ENCODE measurements around the gene RTTN.

The RTTN gene

GRCh38 chr18:70197026-70197425 lies 8.5 kb downstream of the RTTN start:
- DNase-seq: no peak

GRCh38 chr18:70195852-70196434 lies 9.5 kb downstream of the RTTN start:
- DNase-seq: no peak

DNA sequence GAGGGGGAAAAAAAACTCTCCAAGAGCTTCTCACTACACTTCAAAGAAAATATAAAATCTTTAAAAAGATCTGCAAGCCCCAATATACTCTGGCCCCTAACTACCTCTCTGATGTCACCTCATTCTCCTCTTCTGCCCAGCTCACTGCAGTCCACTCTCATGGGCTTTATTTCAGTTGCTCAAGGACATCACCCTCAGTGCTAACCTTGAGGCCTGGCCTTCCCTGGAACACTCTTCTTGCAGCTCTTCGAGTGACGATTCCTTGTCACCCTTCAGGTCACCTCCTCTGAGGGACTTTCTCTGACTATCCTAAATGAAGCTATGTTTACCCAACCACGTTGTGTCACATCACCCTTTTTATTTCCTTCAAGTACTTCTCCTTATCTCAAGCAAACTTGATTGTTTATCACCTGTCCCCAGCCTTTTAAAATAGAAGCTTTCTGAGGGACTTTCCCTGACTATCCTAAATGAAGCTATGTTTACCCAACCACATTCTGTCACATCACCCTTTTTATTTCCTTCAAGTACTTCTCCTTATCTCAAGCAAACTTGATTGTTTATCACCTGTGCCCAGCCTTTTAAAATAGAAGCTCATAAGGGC lies 10.4 kb downstream of the RTTN start:
- DNase-seq: no peak

DNA sequence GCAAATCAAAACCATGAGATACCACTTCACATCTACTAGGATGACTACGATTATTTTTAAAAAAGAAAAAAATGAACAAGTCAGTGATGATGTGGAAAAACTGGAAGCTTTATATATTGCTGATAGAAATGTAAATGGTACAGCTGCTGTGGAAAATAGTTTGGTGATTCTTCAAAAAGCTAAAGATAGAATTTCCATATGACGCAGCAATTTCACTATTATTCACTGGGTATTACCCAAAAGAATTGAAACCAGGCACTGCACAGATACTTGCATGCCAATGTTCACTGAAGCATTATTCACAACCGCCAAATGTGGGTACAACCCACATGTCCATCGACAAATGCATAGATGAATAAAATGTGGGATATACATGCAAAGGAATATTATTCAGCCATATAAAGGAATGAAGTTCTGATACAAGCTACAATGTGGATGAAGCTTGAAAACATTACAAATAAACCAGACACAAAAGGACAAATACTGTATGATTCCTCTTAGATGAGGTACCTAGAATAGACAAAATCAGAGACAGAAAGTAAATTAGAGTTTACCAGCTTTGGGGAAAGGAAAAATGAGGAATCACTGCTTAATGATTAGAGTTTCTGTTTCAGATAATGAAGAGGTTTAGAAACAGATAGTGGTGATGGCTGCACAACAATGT lies 11.1 kb downstream of the RTTN start:
- DNase-seq: no peak

DNA sequence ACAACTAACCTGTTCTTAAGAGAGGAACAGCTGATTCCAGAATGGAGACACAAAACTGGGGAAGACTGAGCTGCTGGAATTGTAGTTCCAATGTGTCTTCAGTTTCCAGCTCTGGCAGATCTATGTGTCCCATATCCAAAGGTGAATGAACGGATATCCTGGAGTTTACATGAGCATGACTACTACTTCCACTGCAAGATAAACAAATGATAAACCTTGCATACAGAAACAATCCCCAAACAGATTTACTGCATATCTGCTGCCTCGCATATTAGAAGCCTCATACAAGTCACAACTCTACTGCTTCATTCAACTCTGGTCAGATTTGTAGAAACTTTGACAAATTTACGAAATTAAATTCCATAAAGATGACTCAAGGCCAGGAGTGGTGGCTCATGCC lies 15.0 kb downstream of the RTTN start:
- no peak for DNase-seq

- no peak for DNase-seq
Observed at GRCh38 chr18:70188113-70188512, 17.4 kb downstream of the RTTN start.

GRCh38 chr18:70183441-70183840 lies 22.0 kb downstream of the RTTN start:
- no peak for DNase-seq

GRCh38 chr18:70182548-70182947 lies 22.9 kb downstream of the RTTN start:
- DNase-seq: no peak

DNA sequence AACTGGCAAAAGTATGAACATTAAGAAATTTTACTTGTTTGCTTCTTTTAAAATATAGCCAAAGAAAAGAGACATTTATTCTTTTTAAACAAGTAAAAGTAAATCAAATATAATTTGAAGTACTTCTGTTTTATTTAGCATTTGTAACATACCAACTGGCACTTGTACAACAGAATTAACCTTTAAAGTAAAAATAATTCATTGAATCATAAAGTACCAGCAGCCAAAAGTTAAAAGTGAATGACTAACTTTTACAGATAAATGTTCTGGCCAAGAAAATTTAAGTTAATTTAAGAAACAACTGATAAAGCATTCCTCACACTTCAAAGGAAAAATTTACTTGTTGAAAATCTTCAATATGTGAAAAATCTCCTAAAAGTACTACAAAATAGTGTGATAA lies 23.8 kb downstream of the RTTN start:
- DNase-seq: no peak

DNA sequence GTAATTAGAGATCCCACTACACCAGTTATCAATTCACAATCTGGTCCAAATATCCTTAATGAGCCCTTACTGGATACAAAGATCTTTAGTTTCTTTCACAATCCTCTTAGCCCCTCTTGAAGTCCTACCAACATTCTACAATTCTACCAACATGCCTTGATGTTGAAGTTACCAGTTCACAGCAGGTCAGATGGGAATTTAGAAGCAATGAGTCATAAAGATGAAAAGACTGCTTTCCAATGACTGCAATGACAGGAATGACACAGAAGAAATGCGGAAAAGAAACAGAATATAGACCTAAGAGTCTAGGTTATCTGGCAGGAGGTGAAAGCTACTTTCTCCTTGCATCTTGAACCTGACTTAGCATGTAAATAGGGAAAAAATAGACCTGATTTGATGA lies 24.5 kb downstream of the RTTN start:
- DNase-seq: no peak

- DNase-seq: no peak
Observed at GRCh38 chr18:70176537-70176936, 28.9 kb downstream of the RTTN start.

DNA sequence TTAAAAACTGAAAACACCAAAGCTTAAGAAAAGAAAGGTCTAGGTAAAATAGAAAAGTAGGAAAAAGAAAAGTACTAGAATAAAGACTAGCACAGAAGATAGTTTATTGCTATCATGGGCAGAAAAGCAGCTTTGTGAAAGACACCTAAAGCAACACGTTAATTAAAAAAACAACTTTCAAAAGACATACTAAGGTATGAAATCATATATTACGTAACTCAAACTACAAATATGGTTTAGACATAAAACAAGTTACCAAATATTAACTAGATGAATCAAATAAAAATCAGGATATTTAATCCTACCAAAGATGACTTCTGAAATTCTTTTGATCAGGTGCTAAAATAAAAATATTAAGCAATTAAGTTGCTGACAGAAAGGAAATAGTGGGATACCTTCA lies 30.3 kb downstream of the RTTN start:
- no peak for DNase-seq

DNA sequence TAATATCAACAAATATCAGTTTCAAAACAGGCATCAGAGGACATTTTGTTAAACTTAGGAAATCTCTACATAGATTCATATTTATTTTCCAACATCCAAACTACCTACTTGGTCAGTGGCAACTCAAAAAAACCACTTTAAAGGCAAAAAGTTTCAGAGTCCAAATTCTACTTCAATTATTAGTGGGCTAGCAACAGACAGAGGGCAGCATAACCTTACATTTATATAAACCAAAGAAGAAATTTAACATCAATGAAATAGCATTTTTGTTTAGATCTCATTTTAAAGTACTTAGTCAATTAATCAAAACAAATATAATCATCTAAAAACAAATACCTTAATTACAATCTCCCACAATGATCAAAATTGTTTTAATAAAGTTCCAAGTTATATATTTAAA lies 33.3 kb downstream of the RTTN start:
- DNase-seq: no peak

- no peak for DNase-seq
Observed at GRCh38 chr18:70169747-70170146, 35.7 kb downstream of the RTTN start.

DNA sequence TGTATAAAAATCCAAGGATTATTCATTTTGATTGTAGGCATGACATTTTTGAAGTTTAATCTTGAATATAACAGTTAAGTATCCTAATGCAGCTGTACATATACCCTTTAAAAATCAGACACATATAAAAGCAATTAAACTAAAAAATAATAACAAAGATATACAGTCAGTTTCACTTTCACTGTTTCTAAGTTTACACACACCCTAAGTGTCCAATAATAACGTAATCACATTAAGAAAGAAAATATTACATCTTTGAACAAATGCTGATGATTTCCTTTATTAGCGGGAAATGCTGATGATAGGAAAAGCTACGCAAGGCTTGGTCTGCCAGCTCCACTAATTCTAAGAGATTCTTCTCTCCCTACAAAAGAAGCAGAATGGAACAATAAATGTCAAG lies 38.8 kb downstream of the RTTN start:
- no peak for DNase-seq

DNA sequence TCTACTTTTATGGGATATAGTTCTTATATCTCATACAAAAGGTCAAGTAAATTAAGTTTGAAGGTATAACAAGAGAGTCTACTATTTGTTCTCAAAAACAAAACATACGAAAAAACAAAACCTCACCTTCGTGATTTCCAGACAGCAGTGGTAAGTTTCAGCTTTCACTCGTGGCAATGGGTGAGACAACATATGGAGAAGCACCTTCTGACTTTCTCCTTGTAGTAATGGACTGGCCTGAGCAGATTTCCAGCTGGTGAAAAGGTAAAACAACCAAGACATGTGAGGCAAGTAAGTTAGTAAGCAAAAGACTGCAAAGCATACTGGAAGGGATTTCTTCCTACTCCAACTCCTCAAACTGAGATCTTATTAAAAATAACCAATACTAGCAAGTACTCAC lies 39.6 kb downstream of the RTTN start:
- no peak for DNase-seq

DNA sequence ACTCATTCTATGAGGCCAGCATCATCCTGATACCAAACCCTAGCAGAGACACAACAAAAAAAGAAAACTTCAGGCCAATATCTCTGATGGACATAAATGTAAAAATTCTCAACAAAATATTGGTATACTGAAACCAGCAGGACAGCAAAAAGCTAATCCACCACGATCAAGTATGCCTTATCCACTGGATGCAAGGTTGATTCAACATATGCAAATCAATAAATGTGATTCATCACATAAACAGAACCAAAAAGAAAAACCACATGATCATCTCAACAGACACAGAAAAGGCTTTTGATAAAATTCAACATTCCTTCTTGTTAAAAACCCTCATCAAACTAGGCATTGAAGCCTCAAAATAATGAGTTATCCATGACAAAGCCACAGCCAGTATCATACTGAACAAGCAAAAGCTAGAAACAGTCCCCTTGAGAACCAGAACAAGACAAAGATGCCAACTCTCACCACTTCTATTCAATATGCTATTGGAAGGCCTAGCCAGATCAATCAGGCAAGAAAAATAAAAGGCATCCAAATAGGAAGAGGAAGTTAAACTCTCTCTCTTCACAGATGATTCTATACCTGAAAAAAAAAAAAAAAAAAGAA lies 45.3 kb downstream of the RTTN start:
- DNase-seq: no peak

DNA sequence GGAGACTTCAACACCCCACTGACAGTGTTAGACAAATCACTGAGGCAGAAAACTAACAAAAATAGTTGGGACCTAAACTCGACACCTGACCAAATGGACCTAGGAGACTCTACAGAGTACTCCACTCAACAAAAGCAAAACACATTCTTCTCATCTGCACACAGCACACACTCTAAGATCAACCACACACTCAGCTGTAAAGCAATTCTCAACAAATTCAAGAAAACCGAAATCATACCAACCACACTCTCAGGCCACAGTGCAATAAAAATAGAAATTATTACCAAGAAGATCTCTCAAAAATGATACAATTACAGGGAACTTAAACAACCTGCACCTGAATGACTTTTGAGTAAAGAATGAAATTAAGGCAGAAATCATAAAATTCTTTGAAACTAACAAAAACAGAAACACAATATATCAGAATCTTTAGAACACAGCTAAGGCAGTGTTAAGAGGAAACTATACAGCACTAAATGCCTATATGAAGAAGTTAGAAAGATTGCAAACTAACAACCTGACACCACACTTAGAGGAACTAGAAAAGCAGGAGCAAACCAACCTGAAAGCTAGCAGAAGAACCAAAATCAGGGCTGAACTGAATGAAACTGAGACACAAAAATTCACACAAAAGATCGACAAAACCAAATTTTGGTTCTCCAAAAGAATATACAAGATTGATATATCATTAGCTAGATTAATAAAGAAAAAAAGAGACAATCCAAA lies 46.3 kb downstream of the RTTN start:
- no peak for DNase-seq

DNA sequence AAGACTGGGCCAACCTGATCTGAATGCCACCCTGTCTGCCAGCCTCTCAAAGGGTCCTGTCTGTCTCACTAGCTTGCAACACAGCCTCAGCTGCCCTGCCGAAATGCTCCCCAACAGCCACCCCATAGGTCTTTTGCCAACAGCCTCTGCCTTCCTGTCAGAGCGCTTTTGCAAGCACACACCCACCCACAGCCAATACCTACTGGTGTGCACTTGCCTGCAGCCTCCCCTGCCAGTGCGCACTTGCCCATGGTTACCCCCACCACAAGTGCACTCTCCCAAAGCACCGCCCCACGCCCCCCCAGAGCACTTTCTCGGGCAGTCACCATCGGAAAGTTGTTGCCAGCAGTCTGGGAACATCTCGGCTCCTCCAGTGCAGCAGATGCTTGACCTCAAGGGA lies 48.6 kb downstream of the RTTN start:
- no peak for DNase-seq

- DNase-seq: no peak
Observed at GRCh38 chr18:70154591-70155194, 50.8 kb downstream of the RTTN start.

GRCh38 chr18:70151614-70152013 lies 53.9 kb downstream of the RTTN start:
- DNase-seq: no peak

GRCh38 chr18:70149616-70150301 lies 55.7 kb downstream of the RTTN start:
- no peak for DNase-seq

- no peak for DNase-seq
Observed at GRCh38 chr18:70149156-70149555, 56.3 kb downstream of the RTTN start.
